K562 (cell line): ENCODE results near the gene DOK3. TPM values are rescaled to one million over a fixed set of nuclear protein-coding genes. Genes with fewer than 3 reads are reported as not detected.
"Not testable (repeated sequence)": the region's sequence is repeated elsewhere in the genome, so short reads cannot be mapped to it uniquely, and the experiment has no call there.

Experiments used
- ATAC-seq: fragments of 200-7000 bp; cut with Tn5 transposase; 3 replicates; pipeline ENCODE4 v1.9.1; 2020; ENCODE audit warnings: moderate library complexity
- BruUV-seq: library from RNA; stranded (reverse); fragments of 400-500 nt; replicated peaks from 2 replicates; lab custom pipeline; 2021; lab: Mats Ljungman, UMichigan
- CTCF ChIA-PET: fragments of 300-600 bp; formaldehyde crosslinking; extraction: SDS; loops from one replicate; lab custom pipeline; 2021; ENCODE audit warnings: low intra/inter-chr PET ratio; lab: Yijun Ruan, JAX
- POLR2A ChIA-PET: fragments of 300-600, 350-650 bp; sonication (Branson Sonifier 250); formaldehyde crosslinking; extraction: SDS; loops from one replicate; lab custom pipeline; 2021; ENCODE audit warnings: antibody characterized with exemption, inconsistent platforms; lab: Yijun Ruan, JAX
- DNase-seq, 4 experiments: peaks; one replicate each; pipeline versions ENCODE4 v3.0.0 to v3.0.0-alpha.2; 2011 to 2018; ENCODE audit warnings: low spot score in 3 of 4, mixed read lengths in 3 of 4; ENCODE audit errors: extremely low read depth in 1 of 4
- FAIRE-seq: peaks from 2 replicates; lab custom pipeline; 2011; peaks lifted over from hg19 to GRCh38; lab: Jason Lieb, UNC
- H2AFZ ChIP-seq: 2 replicates; pipeline ENCODE4 v1.6.0; 2011; ENCODE audit warnings: low read depth, low read length, control low read depth, inconsistent platforms
- H3K27ac ChIP-seq: fragments of 200-600 bp; 3 replicates; pipeline ENCODE4 v1.8.0; 2011; ENCODE audit warnings: low read depth, mild to moderate bottlenecking, control low read depth, inconsistent platforms, low read length, moderate library complexity, mixed read lengths; ENCODE audit errors: extremely low read depth
- H3K27me3 ChIP-seq, 2 experiments: fragments of 300-600 bp in 1 of 2; 2 replicates in 1 of 2; 3 replicates in 1 of 2; pipeline versions ENCODE4 v1.6.0 to v1.8.0; 2011; ENCODE audit warnings: inconsistent platforms in 2 of 2, low read length in 2 of 2, mild to moderate bottlenecking in 1 of 2, mixed read lengths in 1 of 2, moderate library complexity in 1 of 2; ENCODE audit not compliant: control insufficient read depth in 2 of 2, insufficient read depth in 2 of 2
- H3K36me3 ChIP-seq: fragments of 300-600 bp; 3 replicates; pipeline ENCODE4 v1.8.0; 2011; ENCODE audit warnings: mild to moderate bottlenecking, low read length, inconsistent platforms; ENCODE audit not compliant: control insufficient read depth, insufficient read depth
- H3K4me1 ChIP-seq, 2 experiments: fragments of 200-600 bp in 1 of 2; replicated peaks in 1 of 2; 2 replicates in 1 of 2; 3 replicates in 1 of 2; pipeline versions ENCODE4 v1.5.1 to v1.8.0; 2011; ENCODE audit warnings: inconsistent platforms in 2 of 2, low read length in 2 of 2, mild to moderate bottlenecking in 1 of 2, mixed read lengths in 1 of 2, moderate library complexity in 1 of 2; ENCODE audit not compliant: control insufficient read depth in 2 of 2, insufficient read depth in 2 of 2
- H3K4me2 ChIP-seq: 2 replicates; pipeline ENCODE4 v1.6.1; 2011; ENCODE audit warnings: low read length, control low read depth, inconsistent platforms, mixed read lengths; ENCODE audit not compliant: insufficient read depth
- H3K4me3 ChIP-seq: fragments of 200-600 bp; sonication (generic), shearing (Covaris generic); 2 replicates; pipeline ENCODE4 v1.5.1; 2016; ENCODE audit warnings: control low read depth, inconsistent platforms
- H3K79me2 ChIP-seq: fragments of 200-600 bp; 3 replicates; pipeline ENCODE4 v1.8.0; 2011; ENCODE audit warnings: low read length, inconsistent platforms; ENCODE audit not compliant: control insufficient read depth, insufficient read depth
- H3K9ac ChIP-seq, 2 experiments: 2 replicates each; pipeline versions ENCODE4 v1.6.0 to v1.6.1; 2011; ENCODE audit warnings: low read depth in 2 of 2, low read length in 2 of 2, control low read depth in 1 of 2, inconsistent platforms in 1 of 2, mild to moderate bottlenecking in 1 of 2, mixed read lengths in 1 of 2; ENCODE audit not compliant: insufficient read depth in 1 of 2
- H3K9me1 ChIP-seq: one replicate; pipeline ENCODE4 v1.6.0; 2011; ENCODE audit warnings: inconsistent platforms, mild to moderate bottlenecking, low read length, moderate library complexity; ENCODE audit not compliant: control insufficient read depth, insufficient read depth
- H3K9me3 ChIP-seq: replicated peaks from 2 replicates; pipeline ENCODE4 v1.5.1; 2011; ENCODE audit warnings: low read depth, low read length, inconsistent platforms; ENCODE audit not compliant: control insufficient read depth, insufficient read depth
- H4K20me1 ChIP-seq: replicated peaks from 2 replicates; pipeline ENCODE4 v1.6.1; 2011; ENCODE audit warnings: low read length, inconsistent platforms, mixed read lengths; ENCODE audit not compliant: control insufficient read depth, insufficient read depth
- ARID1B ChIP-seq: fragments of 450-650 bp; IDR thresholded peaks from 2 replicates; pipeline ENCODE4 v1.6.1; 2016; ENCODE audit warnings: antibody characterized with exemption, mild to moderate bottlenecking, inconsistent platforms
- POLR2AphosphoS2 ChIP-seq: IDR thresholded peaks from 2 replicates; pipeline ENCODE4 v1.6.1; 2012; ENCODE audit warnings: low read length, improper control_type of control experiment
- POLR2B ChIP-seq: fragments of 450-650 bp; IDR thresholded peaks from 2 replicates; pipeline ENCODE4 v1.6.1; 2018; ENCODE audit warnings: low read depth; ENCODE audit not compliant: partially characterized antibody
- TCFL5 ChIP-seq: fragments of 250-450 bp; sonication (Bioruptor Pico); conservative IDR thresholded peaks from 2 replicates; pipeline ENCODE4 v1.6.1; 2021; ENCODE audit warnings: mild to moderate bottlenecking, moderate library complexity, matching md5 sums
- USF2 ChIP-seq: sonication (generic); formaldehyde crosslinking; IDR thresholded peaks from 2 replicates; pipeline ENCODE4 v1.5.0; 2020; ENCODE audit warnings: missing genetic modification reagents
- XRCC3 ChIP-seq: fragments of 450-650 bp; IDR thresholded peaks from 2 replicates; pipeline ENCODE4 v1.6.1; 2017; ENCODE audit warnings: mild to moderate bottlenecking, moderate library complexity
- ZBTB49 ChIP-seq: sonication (generic); formaldehyde crosslinking; IDR thresholded peaks from 2 replicates; pipeline ENCODE4 v1.8.0; 2022; ENCODE audit warnings: missing genetic modification reagents, mild to moderate bottlenecking, borderline replicate concordance
- ZNF121 ChIP-seq: sonication (generic); formaldehyde crosslinking; conservative IDR thresholded peaks from 2 replicates; pipeline ENCODE4 v1.8.0; 2022; ENCODE audit warnings: missing genetic modification reagents
- WGBS: fragments of 100-300 bp; shearing (Covaris generic); methylation state at CpG from one replicate; pipeline ENCODE4 v1.1.6; 2016; ENCODE audit warnings: low coverage, mixed read lengths; ENCODE audit not compliant: insufficient coverage; ENCODE audit errors: missing lambda C conversion rate; 5-methylcytosine and 5-hydroxymethylcytosine counted together
- in situ Hi-C: fragments of 300-500 bp; cut with MboI; formaldehyde crosslinking; loops from 4 replicates; pipeline ENCODE4 v1.15.0; 2018; ENCODE audit warnings: inconsistent platforms, mixed read lengths
- intact Hi-C: fragments of 100-400 bp; cut with micrococcal nuclease; formaldehyde crosslinking; loops from 2 replicates; pipeline ENCODE4 v1.14.2; 2022
- polyA plus RNA-seq, 8 experiments: library from polyadenylated mRNA; depleted of rRNA in 4 of 8; stranded (reverse) in 5 of 8; unstranded in 3 of 8; fragments of >200 nt; fragmentation: Nextera tagmentation in 2 of 8; fragmentation: Illumina TruSeq in 1 of 8; extraction: Ambion mirVana in 2 of 8; extraction: Trizol in 1 of 8; gene quantifications; 2 replicates each; pipeline versions ENCODE4 v1.2.1 to v1.2.3, GENCODE V29; 2011 to 2014; ENCODE audit warnings: inconsistent platforms in 1 of 8, missing spikeins in 1 of 8
- total RNA-seq, 7 experiments: library from RNA; depleted of rRNA in 6 of 7; stranded (reverse); fragments of >200 nt in 6 of 7; fragmentation: Illumina TruSeq in 2 of 7; extraction: Trizol in 2 of 7; gene quantifications; 2 replicates each; pipeline versions ENCODE4 v1.2.1 to v1.2.3, GENCODE V29; 2011 to 2021; ENCODE audit warnings: low replicate concordance in 1 of 7

DOK3 gene
- total and polyA plus RNA-seq, 9 of the 15 experiments (the other 6 are each of a cell fraction or from before 2014, with no cell fraction given), result 1.3 to 23.0 (median 8.0) TPM

GRCh38 chr5:177485753-177486152, 23.9 kb downstream of the DOK3 start:
- H3K9me1 ChIP-seq, H4K20me1 ChIP-seq, DNase-seq, H3K9me3 ChIP-seq, H3K4me2 ChIP-seq, CTCF ChIA-PET, FAIRE-seq, H3K79me2 ChIP-seq, BruUV-seq, H3K4me3 ChIP-seq, H3K27ac ChIP-seq, H3K27me3 ChIP-seq, in situ Hi-C loops, H3K9ac ChIP-seq, H2AFZ ChIP-seq, ATAC-seq, intact Hi-C loops: not testable (repeated sequence)
- TF ChIP-seq ZNF121 (CRISPR knock-in tag) (peak; percentile 72), POLR2B (peak; percentile 34)
- WGBS, result 95% methylated on average over 3 of the region's 3 CpGs
- POLR2A ChIA-PET, result interaction anchor here (0.6 to 2.4 kb wide), 6 partner anchors 9 to 403 kb away, joined by 3 to 14 read pairs (median 4); no protein-coding TSS in a partner anchor
- peaks cover 0 to 42% of the 10 kb centered on the region in 2 experiments; a peak in 3 of 5 replicates for H3K4me1 ChIP-seq
- peaks cover 71% of the 10 kb centered on the region; the same call in 2 of the 3 replicates for H3K36me3 ChIP-seq

- POLR2A ChIA-PET, result interaction anchor here (0.6 to 2.4 kb wide), 6 partner anchors 8 to 403 kb away, joined by 3 to 14 read pairs (median 4); no protein-coding TSS in a partner anchor
- TF ChIP-seq TCFL5 (CRISPR knock-in tag) (no peak), USF2 (CRISPR knock-in tag) (no peak), ZBTB49 (CRISPR knock-in tag) (no peak), XRCC3 (no peak), POLR2AphosphoS2 (peak; percentile 84; the same call in 1 of the 2 replicates), ARID1B (no peak)
Measured at GRCh38 chr5:177484902-177485549, 24.6 kb downstream of the DOK3 start.

More at GRCh38 chr5:177484902-177485549, 24.6 kb downstream of the DOK3 start:
- ATAC-seq, result peak; percentile 25
- Histone ChIP-seq H3K9me1 (no peaks in the 10 kb centered on the region), H3K79me2 (no peaks in the 10 kb centered on the region), H3K4me2 (no peak overlapping the region), H3K4me1 (peaks cover under 1 to 36% of the 10 kb centered on the region in 2 experiments; a peak in 3 of 5 replicates), H3K4me3 (no peak overlapping the region), H2AFZ (no peak overlapping the region), H3K36me3 (peaks cover 64% of the 10 kb centered on the region; the same call in 2 of the 3 replicates), H3K9ac (peak overlapping the region in 1 of 2 experiments; percentile 76; a peak in 2 of 4 replicates), H3K9me3 (no peaks in the 10 kb centered on the region), H3K27ac (no peak overlapping the region), H4K20me1 (no peaks in the 10 kb centered on the region), H3K27me3 (no peaks in the 10 kb centered on the region)
- FAIRE-seq, result no peak
- DNase-seq, result no peak
- intact Hi-C loops, result no loop called here
- BruUV-seq, result no TSS peak
- in situ Hi-C loops, result no loop called here
- 71% methylated on average over 13 of the region's 13 CpGs for WGBS
- CTCF ChIA-PET, result no interaction called here
